ENCODE data around the gene IRF2. TPM values are rescaled to one million over a fixed set of nuclear protein-coding genes. Genes with fewer than 3 reads are reported as not detected.

IRF2 gene
- polyA plus RNA-seq, 1 donor from 2014 or later: 1.4 TPM

DNA sequence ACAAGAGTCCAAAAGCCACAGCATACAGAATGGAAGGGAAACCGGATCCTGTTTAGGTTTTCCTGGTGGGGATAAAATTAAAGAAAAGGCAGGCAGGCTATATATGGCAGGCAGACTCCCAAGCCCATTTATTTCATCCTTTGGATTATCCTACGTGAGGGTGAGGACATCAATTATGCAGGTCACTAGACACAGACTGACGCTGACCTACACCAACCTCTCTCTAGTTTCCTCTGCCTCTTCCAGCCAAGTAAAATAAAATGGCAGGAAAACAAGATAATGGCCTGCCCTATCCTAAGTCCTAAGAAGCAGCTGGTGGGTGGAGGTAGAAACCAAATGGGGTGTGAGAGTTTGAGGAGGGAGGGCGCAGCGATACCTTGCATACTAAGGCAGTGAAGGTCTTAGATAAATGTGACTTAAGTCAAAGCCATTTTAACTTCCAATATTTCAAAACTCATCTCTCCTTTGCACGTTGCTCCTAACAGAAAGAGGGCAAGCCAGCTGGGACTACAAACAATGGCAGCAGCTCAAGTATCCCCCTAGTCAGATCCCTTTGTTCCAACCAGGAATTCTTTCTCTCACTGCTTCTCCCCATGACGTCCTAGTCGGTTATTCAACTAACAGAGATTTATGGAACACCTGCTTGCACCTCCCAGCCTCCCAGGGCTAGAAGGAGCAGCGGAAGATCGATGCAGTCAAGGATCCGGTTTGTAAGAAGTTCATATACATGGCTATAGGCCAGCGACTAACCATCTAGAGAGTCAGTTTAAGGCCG lies 72.8 kb downstream of the IRF2 start:
- H3F3A ChIP-seq (ENCODE audit: insufficient read depth, low read length, poor library complexity, severe bottlenecking): no peaks in the 10 kb centered on the region
- H3K79me2 ChIP-seq (replicated peaks; ENCODE audit: insufficient read depth, low read length): no peaks in the 10 kb centered on the region
- no peak overlapping the region for H3K9ac ChIP-seq (ENCODE audit: low read length)
- H3K9me3 ChIP-seq (ENCODE audit: low read length): no peaks in the 10 kb centered on the region
- no peaks in the 10 kb centered on the region for H3K27me3 ChIP-seq (ENCODE audit: insufficient read depth, low read depth, low read length)
- H2AFZ ChIP-seq (ENCODE audit: low read depth, low read length): no peak overlapping the region
- H3K9me2 ChIP-seq (ENCODE audit: insufficient read depth, low read length): no peaks in the 10 kb centered on the region
- H3K4me3 ChIP-seq (ENCODE audit: low read length): no peak overlapping the region
- H3K36me3 ChIP-seq (ENCODE audit: insufficient read depth, low read length): no peaks in the 10 kb centered on the region
- H3K27ac ChIP-seq (ENCODE audit: low read length): no peak overlapping the region
- no peak for TF ChIP-seq POLR2AphosphoS5 (IDR thresholded peaks at IDR 0.05)
- TF ChIP-seq, protein P1, sequence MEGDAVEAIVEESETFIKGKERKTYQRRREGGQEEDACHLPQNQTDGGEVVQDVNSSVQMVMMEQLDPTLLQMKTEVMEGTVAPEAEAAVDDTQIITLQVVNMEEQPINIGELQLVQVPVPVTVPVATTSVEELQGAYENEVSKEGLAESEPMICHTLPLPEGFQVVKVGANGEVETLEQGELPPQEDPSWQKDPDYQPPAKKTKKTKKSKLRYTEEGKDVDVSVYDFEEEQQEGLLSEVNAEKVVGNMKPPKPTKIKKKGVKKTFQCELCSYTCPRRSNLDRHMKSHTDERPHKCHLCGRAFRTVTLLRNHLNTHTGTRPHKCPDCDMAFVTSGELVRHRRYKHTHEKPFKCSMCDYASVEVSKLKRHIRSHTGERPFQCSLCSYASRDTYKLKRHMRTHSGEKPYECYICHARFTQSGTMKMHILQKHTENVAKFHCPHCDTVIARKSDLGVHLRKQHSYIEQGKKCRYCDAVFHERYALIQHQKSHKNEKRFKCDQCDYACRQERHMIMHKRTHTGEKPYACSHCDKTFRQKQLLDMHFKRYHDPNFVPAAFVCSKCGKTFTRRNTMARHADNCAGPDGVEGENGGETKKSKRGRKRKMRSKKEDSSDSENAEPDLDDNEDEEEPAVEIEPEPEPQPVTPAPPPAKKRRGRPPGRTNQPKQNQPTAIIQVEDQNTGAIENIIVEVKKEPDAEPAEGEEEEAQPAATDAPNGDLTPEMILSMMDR (IDR thresholded peaks at IDR 0.05; ENCODE audit: poor library complexity, severe bottlenecking): no peak
- TF ChIP-seq MXI1 (conservative IDR thresholded peaks at IDR 0.05; ENCODE audit: poor library complexity, severe bottlenecking): no peak
- TF ChIP-seq SMC3 (conservative IDR thresholded peaks at IDR 0.05; ENCODE audit: poor library complexity): no peak
- TF ChIP-seq TAF1 (IDR thresholded peaks at IDR 0.05; ENCODE audit: low read depth): no peak
- TF ChIP-seq RAD21 (conservative IDR thresholded peaks at IDR 0.05): no peak
- TF ChIP-seq EP300 (conservative IDR thresholded peaks at IDR 0.05; ENCODE audit: poor library complexity, severe bottlenecking): no peak
- TF ChIP-seq, protein P2, sequence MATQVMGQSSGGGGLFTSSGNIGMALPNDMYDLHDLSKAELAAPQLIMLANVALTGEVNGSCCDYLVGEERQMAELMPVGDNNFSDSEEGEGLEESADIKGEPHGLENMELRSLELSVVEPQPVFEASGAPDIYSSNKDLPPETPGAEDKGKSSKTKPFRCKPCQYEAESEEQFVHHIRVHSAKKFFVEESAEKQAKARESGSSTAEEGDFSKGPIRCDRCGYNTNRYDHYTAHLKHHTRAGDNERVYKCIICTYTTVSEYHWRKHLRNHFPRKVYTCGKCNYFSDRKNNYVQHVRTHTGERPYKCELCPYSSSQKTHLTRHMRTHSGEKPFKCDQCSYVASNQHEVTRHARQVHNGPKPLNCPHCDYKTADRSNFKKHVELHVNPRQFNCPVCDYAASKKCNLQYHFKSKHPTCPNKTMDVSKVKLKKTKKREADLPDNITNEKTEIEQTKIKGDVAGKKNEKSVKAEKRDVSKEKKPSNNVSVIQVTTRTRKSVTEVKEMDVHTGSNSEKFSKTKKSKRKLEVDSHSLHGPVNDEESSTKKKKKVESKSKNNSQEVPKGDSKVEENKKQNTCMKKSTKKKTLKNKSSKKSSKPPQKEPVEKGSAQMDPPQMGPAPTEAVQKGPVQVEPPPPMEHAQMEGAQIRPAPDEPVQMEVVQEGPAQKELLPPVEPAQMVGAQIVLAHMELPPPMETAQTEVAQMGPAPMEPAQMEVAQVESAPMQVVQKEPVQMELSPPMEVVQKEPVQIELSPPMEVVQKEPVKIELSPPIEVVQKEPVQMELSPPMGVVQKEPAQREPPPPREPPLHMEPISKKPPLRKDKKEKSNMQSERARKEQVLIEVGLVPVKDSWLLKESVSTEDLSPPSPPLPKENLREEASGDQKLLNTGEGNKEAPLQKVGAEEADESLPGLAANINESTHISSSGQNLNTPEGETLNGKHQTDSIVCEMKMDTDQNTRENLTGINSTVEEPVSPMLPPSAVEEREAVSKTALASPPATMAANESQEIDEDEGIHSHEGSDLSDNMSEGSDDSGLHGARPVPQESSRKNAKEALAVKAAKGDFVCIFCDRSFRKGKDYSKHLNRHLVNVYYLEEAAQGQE (IDR thresholded peaks at IDR 0.05; ENCODE audit: borderline replicate concordance): no peak
- no peak for TF ChIP-seq EZH2 (IDR thresholded peaks at IDR 0.05; ENCODE audit: borderline replicate concordance, insufficient read depth, low read length, poor library complexity, severe bottlenecking)
- no peak overlapping the region for H3K4me2 ChIP-seq (ENCODE audit: low read length)
- no peaks in the 10 kb centered on the region for H4K20me1 ChIP-seq (ENCODE audit: insufficient read depth)

DNA sequence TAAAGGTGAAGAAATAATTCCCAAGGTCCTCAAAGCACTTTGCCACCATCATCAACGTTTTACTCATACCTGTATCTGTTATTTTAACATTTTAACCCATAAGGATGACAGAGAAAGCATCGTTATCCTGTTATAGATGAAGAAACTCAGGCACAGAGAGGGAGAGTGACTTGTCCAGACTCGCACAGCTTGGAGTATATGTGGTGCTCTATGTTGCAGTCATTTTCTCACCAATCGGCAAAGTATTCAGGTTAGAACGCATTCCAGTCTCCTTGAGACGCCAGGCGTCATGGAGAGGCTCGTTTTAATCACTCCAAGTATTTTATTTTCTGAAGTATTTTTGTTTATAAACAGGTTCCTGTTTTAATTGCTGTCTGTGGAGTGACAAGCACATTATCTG lies 73.5 kb downstream of the IRF2 start:
- no peak overlapping the region for H3K9ac ChIP-seq (ENCODE audit: low read length)
- no peaks in the 10 kb centered on the region for H3K27me3 ChIP-seq (ENCODE audit: insufficient read depth, low read depth, low read length)
- H3K27ac ChIP-seq (ENCODE audit: low read length): no peak overlapping the region
- H3K36me3 ChIP-seq (ENCODE audit: insufficient read depth, low read length): no peaks in the 10 kb centered on the region
- no peak overlapping the region for H2AFZ ChIP-seq (ENCODE audit: low read depth, low read length)
- no peak overlapping the region for H3K4me3 ChIP-seq (ENCODE audit: low read length)
- no peaks in the 10 kb centered on the region for H3K9me3 ChIP-seq (ENCODE audit: low read length)
- no peaks in the 10 kb centered on the region for H4K20me1 ChIP-seq (ENCODE audit: insufficient read depth)
- no peak overlapping the region for H3K4me2 ChIP-seq (ENCODE audit: low read length)
- TF ChIP-seq TAF1 (IDR thresholded peaks at IDR 0.05; ENCODE audit: low read depth): no peak
- no peak for TF ChIP-seq SMC3 (conservative IDR thresholded peaks at IDR 0.05; ENCODE audit: poor library complexity)
- no peak for TF ChIP-seq MXI1 (conservative IDR thresholded peaks at IDR 0.05; ENCODE audit: poor library complexity, severe bottlenecking)
- no peak for TF ChIP-seq RAD21 (conservative IDR thresholded peaks at IDR 0.05)
- no peak for TF ChIP-seq POLR2AphosphoS5 (IDR thresholded peaks at IDR 0.05)
- TF ChIP-seq EP300 (conservative IDR thresholded peaks at IDR 0.05; ENCODE audit: poor library complexity, severe bottlenecking): no peak
- TF ChIP-seq, protein P1 (IDR thresholded peaks at IDR 0.05; ENCODE audit: poor library complexity, severe bottlenecking): no peak
- TF ChIP-seq, protein P2 (IDR thresholded peaks at IDR 0.05; ENCODE audit: borderline replicate concordance): no peak
- no peak for TF ChIP-seq EZH2 (IDR thresholded peaks at IDR 0.05; ENCODE audit: borderline replicate concordance, insufficient read depth, low read length, poor library complexity, severe bottlenecking)
- H3F3A ChIP-seq (ENCODE audit: insufficient read depth, low read length, poor library complexity, severe bottlenecking): no peaks in the 10 kb centered on the region
- no peaks in the 10 kb centered on the region for H3K79me2 ChIP-seq (replicated peaks; ENCODE audit: insufficient read depth, low read length)
- H3K9me2 ChIP-seq (ENCODE audit: insufficient read depth, low read length): no peaks in the 10 kb centered on the region
